ENCODE measurements around the gene HLA-DQA1.

Gene HLA-DQA1

GRCh38 chr6:32621372-32621771 lies 15.8 kb upstream of the HLA-DQA1 start:
- TF ChIP-seq CTCF (IDR thresholded peaks at IDR 0.05; ENCODE audit: low read depth, low read length) = no peak
- no peak for DNase-seq (ENCODE audit: low read depth in 2 of 2)
- no peak overlapping the region for H3K4me3 ChIP-seq (replicated peaks in 1 of 2; ENCODE audit: low read depth in 2 of 2, low read length in 2 of 2)

- peak in 1 of 2 donors; percentile 32 for DNase-seq (ENCODE audit: low read depth in 2 of 2)
- TF ChIP-seq CTCF (IDR thresholded peaks at IDR 0.05; ENCODE audit: low read depth, low read length) = no peak
- H3K4me3 ChIP-seq (replicated peaks in 1 of 2; ENCODE audit: low read depth in 2 of 2, low read length in 2 of 2) = no peak overlapping the region
Measured at GRCh38 chr6:32622545-32623401, 14.4 kb upstream of the HLA-DQA1 start.

- DNase-seq (ENCODE audit: low read depth in 2 of 2) = no peak
- TF ChIP-seq CTCF (IDR thresholded peaks at IDR 0.05; ENCODE audit: low read depth, low read length) = no peak
Measured at GRCh38 chr6:32623693-32624092, 13.5 kb upstream of the HLA-DQA1 start.

GRCh38 chr6:32624565-32624964 lies 12.6 kb upstream of the HLA-DQA1 start:
- DNase-seq (ENCODE audit: low read depth in 2 of 2) = no peak
- TF ChIP-seq CTCF (IDR thresholded peaks at IDR 0.05; ENCODE audit: low read depth, low read length) = no peak
- no peak overlapping the region for H3K4me3 ChIP-seq (replicated peaks in 1 of 2; ENCODE audit: low read depth in 2 of 2, low read length in 2 of 2)

More at GRCh38 chr6:32623693-32624092, 13.5 kb upstream of the HLA-DQA1 start:
- H3K4me3 ChIP-seq (replicated peaks in 1 of 2; ENCODE audit: low read depth in 2 of 2, low read length in 2 of 2) = no peak overlapping the region

GRCh38 chr6:32625137-32625536 lies 12.1 kb upstream of the HLA-DQA1 start:
- DNase-seq (ENCODE audit: low read depth in 2 of 2) = no peak
- no peak overlapping the region for H3K4me3 ChIP-seq (replicated peaks in 1 of 2; ENCODE audit: low read depth in 2 of 2, low read length in 2 of 2)
- TF ChIP-seq CTCF (IDR thresholded peaks at IDR 0.05; ENCODE audit: low read depth, low read length) = no peak

- TF ChIP-seq CTCF (IDR thresholded peaks at IDR 0.05; ENCODE audit: low read depth, low read length) = no peak
- DNase-seq (ENCODE audit: low read depth in 2 of 2) = no peak
- H3K4me3 ChIP-seq (replicated peaks in 1 of 2; ENCODE audit: low read depth in 2 of 2, low read length in 2 of 2) = no peak overlapping the region
Measured at GRCh38 chr6:32627249-32627648, 10.0 kb upstream of the HLA-DQA1 start.
